NCI-H510A (cell line): Measurements from ENCODE around the gene PPP4C.
"Not testable (repeated sequence)": the region's sequence is repeated elsewhere in the genome, so short reads cannot be mapped to it uniquely, and the experiment has no call there.

Experiments
- DNase-seq: peaks from one replicate; lab custom pipeline; 2025; lab: John Stamatoyannopoulos, UW

The PPP4C gene

DNA sequence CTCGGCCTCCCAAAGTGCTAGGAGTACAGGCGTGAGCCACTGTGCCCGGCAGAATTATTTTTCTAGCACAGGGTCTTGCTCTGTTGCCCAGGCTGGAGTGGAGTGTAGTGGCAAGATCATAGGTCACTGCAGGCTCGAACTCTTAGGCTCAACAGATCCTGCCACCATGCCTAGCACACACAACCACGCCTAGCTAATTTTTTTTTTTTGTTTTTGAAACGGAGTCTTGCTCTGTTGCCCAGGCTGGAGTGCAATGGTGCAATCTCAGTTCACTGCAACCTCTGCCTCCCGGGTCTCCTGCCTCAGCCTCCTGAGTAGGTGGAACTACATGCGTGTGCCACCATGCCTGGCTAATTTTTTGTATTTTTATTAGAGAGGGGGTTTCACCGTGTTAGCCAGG is 49.9 kb downstream of the PPP4C start:
- DNase-seq: not testable (repeated sequence)

GRCh38 chr16:30127993-30128392 is 52.2 kb downstream of the PPP4C start:
- no peak for DNase-seq

DNA sequence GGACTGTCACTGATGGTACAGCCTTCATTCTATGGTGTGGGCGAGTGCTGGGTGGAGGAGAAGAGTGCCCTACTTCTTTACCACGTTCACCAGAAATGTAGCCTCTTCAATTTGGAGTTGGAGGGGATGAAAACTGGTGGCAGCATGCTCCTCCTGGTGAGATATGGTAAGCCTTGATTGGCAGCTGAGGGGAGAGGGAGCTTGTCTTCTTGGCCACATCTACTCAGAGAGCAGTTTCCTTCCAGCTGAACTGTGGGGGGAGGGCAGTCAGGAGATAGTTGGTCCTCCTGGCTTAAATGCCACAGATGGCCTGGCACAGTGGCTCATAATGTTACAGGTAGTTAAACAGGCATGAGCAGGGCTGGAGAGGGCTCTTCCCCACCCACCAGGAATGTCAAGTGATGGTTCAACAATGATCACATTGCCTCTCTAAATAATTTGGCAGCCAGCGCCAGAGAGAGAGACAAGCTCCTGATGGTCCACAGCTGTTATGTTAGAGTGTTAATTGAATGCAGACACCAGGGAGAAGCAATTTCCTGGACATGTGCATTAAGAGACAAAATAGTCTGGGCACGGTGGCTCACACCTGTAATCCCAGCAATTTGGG is 56.2 kb downstream of the PPP4C start:
- peak; percentile 87 for DNase-seq

GRCh38 chr16:30132591-30132990 is 56.8 kb downstream of the PPP4C start:
- no peak for DNase-seq
